Measurements from ENCODE around the gene COPZ1.

COPZ1 gene

GRCh38 chr12:54359762-54360351 is 34.9 kb downstream of the COPZ1 start:
- TF ChIP-seq CTCF (IDR thresholded peaks at IDR 0.05; ENCODE audit: low read depth, low read length): no peak

GRCh38 chr12:54360717-54361456 is 36.0 kb downstream of the COPZ1 start:
- TF ChIP-seq CTCF (IDR thresholded peaks at IDR 0.05; ENCODE audit: low read depth, low read length): peak; percentile 68
- H3K4me3 ChIP-seq (ENCODE audit: low read depth, low read length): no peak overlapping the region

More at GRCh38 chr12:54359762-54360351, 34.9 kb downstream of the COPZ1 start:
- H3K4me3 ChIP-seq (ENCODE audit: low read depth, low read length): peak overlapping the region; percentile 36

GRCh38 chr12:54363047-54363446 is 38.1 kb downstream of the COPZ1 start:
- no peak overlapping the region for H3K4me3 ChIP-seq (ENCODE audit: low read depth, low read length)
- no peak for TF ChIP-seq CTCF (IDR thresholded peaks at IDR 0.05; ENCODE audit: low read depth, low read length)

GRCh38 chr12:54363618-54364017 is 38.7 kb downstream of the COPZ1 start:
- no peak overlapping the region for H3K4me3 ChIP-seq (ENCODE audit: low read depth, low read length)
- TF ChIP-seq CTCF (IDR thresholded peaks at IDR 0.05; ENCODE audit: low read depth, low read length): no peak

GRCh38 chr12:54364413-54364812 is 39.5 kb downstream of the COPZ1 start, which contains the start of gene GPR84:
Gene GPR84, minus strand, starts transcription at chr12:54364486. Its CDS starts 635 bp downstream, at chr12:54363851.
- no peak for TF ChIP-seq CTCF (IDR thresholded peaks at IDR 0.05; ENCODE audit: low read depth, low read length)
- H3K4me3 ChIP-seq (ENCODE audit: low read depth, low read length): no peak within 1 kb of the TSS

GRCh38 chr12:54368025-54368708 is 43.2 kb downstream of the COPZ1 start:
- TF ChIP-seq CTCF (IDR thresholded peaks at IDR 0.05; ENCODE audit: low read depth, low read length): no peak
- no peak overlapping the region for H3K4me3 ChIP-seq (ENCODE audit: low read depth, low read length)
